Rectal smooth muscle tissue (tissue), 1 donor: ENCODE measurements around the gene IL17RE.

Experiments
- H3K27ac ChIP-seq: one replicate; pipeline ENCODE4 v1.7.0; 2013; ENCODE audit warnings: low read depth, low read length, inconsistent platforms
- H3K27me3 ChIP-seq: one replicate; pipeline ENCODE4 v1.7.0; 2013; ENCODE audit warnings: low read length; ENCODE audit not compliant: control insufficient read depth, insufficient read depth
- H3K36me3 ChIP-seq: one replicate; pipeline ENCODE4 v1.7.0; 2013; ENCODE audit warnings: low read length; ENCODE audit not compliant: control insufficient read depth, insufficient read depth
- H3K4me1 ChIP-seq: one replicate; pipeline ENCODE4 v1.7.0; 2013; ENCODE audit warnings: low read length; ENCODE audit not compliant: control insufficient read depth, insufficient read depth
- H3K4me3 ChIP-seq: one replicate; pipeline ENCODE4 v1.7.0; 2013; ENCODE audit warnings: low read length
- H3K9ac ChIP-seq: one replicate; pipeline ENCODE4 v1.7.0; 2013; ENCODE audit warnings: low read length

The IL17RE gene

DNA sequence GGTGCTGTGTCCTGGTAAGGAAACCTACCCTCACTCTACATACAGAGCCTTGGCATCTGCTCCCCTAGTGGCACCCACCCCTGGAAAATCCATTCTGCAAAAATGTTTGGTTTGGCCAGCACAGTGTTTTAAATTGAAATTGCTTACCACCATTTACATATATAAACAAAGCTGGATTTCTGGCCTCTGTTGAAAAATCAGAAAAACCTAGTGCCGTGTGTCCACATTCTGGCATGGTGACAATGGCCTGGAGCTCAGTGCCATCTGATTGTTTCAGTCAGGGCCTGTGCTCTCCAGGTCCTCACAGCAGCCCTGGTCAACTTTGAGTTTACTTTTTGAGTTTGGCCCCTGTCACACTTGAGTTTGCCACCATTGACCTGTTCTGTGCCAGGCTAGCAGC lies 11.4 kb downstream of the IL17RE start:
- Histone ChIP-seq H3K27me3 (no peaks in the 10 kb centered on the region), H3K9ac (no peak overlapping the region), H3K4me3 (no peak overlapping the region), H3K4me1 (peaks cover 26% of the 10 kb centered on the region), H3K27ac (peak overlapping the region; percentile 85), H3K36me3 (no peaks in the 10 kb centered on the region)

DNA sequence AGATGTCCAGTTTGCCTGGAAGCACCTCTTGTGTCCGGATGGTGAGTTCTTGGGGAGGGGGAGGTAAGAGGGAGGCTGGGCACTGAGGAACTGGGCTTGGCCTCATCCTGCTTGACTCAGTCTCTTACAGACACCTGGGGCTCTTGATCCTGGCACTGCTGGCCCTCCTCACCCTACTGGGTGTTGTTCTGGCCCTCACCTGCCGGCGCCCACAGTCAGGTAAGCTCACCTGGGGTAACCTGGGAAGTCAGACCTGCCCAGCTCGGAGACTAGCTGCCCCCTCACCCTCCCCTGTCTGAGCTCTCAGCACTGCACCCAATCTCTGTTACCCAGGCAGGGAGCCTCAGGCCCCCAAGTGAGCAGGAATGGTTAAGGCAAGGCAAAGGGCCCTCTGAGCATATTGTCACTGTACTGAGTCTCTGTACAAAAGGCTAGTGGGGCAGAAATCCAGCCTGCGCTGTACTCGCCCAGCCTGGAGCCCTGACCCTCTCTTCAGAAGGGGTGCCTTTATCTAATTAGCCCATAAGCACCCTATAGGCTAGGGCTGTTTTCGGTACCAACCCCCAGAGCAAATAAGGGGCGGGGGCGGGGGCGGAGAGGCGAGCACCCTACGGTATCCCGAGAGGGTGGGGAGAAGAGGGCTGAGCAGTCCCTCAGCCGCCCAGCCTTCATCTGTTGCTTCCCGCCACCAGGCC lies 12.1 kb downstream of the IL17RE start:
- Histone ChIP-seq H3K4me3 (peak overlapping the region; percentile 70), H3K27ac (peak overlapping the region; percentile 85), H3K27me3 (no peaks in the 10 kb centered on the region), H3K36me3 (no peaks in the 10 kb centered on the region), H3K9ac (peak overlapping the region; percentile 47), H3K4me1 (peaks cover 26% of the 10 kb centered on the region)

- no peaks in the 10 kb centered on the region for H3K36me3 ChIP-seq
- peak overlapping the region; percentile 19 for H3K9ac ChIP-seq
- H3K27ac ChIP-seq: peak overlapping the region; percentile 85
- H3K27me3 ChIP-seq: no peaks in the 10 kb centered on the region
- peak overlapping the region; percentile 70 for H3K4me3 ChIP-seq
- H3K4me1 ChIP-seq: peaks cover 26% of the 10 kb centered on the region
Measured at GRCh38 chr3:9915254-9916141, 12.8 kb downstream of the IL17RE start.

DNA sequence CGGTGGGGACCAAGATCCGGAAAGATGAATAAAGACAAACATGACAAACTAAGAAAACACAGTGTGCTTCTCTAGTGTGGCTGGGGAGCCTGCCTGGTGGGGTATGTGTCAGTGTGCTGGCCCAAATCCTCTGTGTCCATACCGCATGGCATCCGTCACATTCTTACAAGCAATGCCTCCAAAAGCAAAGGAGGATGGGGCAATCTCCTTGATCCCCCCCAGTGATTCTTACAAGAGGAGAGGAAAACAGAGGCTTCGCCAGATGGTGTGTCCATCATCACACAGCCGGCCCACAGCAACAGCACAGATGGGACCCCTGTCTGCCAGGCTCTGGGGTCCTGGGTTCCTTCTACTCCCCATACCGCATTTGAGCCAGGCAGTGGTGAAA lies 13.7 kb downstream of the IL17RE start:
- H3K4me1 ChIP-seq: peaks cover 26% of the 10 kb centered on the region

DNA sequence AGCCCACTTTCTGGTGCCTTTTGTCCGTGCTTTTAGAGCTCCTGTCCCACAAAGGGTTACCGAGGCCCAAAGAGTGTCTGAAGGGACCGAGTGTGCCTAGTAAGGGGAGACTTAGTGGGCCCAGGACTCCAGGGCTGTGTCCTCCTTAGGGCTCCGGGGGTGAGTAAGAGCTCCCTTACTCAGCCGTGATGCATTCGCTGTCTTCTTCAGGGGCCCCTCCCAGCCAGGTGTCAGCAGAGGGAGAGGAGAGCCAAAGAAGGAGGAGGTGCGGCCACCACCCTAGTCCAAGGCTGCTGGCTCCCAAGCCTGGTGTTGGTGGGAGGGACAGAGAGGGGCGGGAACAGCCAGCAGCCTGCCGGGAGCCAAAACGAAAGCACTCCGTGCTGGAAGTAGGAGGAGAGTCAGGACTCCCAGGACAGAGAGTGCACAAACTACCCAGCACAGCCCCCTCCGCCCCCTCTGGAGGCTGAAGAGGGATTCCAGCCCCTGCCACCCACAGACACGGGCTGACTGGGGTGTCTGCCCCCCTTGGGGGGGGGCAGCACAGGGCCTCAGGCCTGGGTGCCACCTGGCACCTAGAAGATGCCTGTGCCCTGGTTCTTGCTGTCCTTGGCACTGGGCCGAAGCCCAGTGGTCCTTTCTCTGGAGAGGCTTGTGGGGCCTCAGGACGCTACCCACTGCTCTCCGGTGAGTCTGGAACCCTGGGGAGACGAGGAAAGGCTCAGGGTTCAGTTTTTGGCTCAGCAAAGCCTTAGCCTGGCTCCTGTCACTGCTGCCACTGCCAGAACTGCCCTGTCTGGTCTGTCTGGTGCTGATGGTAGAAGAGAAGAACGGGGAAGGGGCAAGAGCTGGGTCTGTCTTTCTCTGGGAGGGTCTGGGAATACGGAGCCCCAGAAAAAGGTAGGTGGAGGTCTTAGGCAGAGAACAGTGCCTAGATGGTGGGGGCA lies 14.4 kb downstream of the IL17RE start, which contains the start of gene IL17RC:
IL17RC (plus strand) TSS at position 365 of the 947 bp plus-strand sequence; CDS start at position 583, 218 bp downstream.
- H3K27me3 ChIP-seq: no peaks in the 10 kb centered on the region
- no peaks in the 10 kb centered on the region for H3K36me3 ChIP-seq
- peak within 1 kb of the TSS; percentile 76 for H3K9ac ChIP-seq
- H3K27ac ChIP-seq: peak within 1 kb of the TSS; percentile 94
- peaks cover 26% of the 10 kb centered on the region for H3K4me1 ChIP-seq
- H3K4me3 ChIP-seq: peak within 1 kb of the TSS; percentile 70

More for the DNA sequence above, 13.7 kb downstream of the IL17RE start:
- H3K27me3 ChIP-seq: no peaks in the 10 kb centered on the region
- no peaks in the 10 kb centered on the region for H3K36me3 ChIP-seq
- H3K4me3 ChIP-seq: peak overlapping the region; percentile 65
- peak overlapping the region; percentile 75 for H3K9ac ChIP-seq
- peak overlapping the region; percentile 94 for H3K27ac ChIP-seq

DNA sequence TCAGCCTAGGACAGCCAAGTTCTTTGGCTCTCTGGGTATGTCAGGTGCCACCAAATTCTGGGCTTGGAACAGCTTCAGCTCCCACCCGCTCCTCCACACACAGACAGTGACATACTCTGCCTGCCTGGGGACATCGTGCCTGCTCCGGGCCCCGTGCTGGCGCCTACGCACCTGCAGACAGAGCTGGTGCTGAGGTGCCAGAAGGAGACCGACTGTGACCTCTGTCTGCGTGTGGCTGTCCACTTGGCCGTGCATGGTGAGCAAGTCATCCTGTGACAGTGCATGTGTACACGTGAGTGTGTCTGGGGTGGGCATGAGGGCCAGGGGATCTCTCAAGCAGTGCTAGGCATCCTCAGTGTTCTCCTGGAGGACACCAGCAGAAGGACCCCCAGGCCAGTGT lies 15.2 kb downstream of the IL17RE start:
- H3K4me1 ChIP-seq: peaks cover 26% of the 10 kb centered on the region
- no peaks in the 10 kb centered on the region for H3K27me3 ChIP-seq
- peak overlapping the region; percentile 94 for H3K27ac ChIP-seq
- H3K4me3 ChIP-seq: peak overlapping the region; percentile 65
- H3K9ac ChIP-seq: no peak overlapping the region
- H3K36me3 ChIP-seq: no peaks in the 10 kb centered on the region

DNA sequence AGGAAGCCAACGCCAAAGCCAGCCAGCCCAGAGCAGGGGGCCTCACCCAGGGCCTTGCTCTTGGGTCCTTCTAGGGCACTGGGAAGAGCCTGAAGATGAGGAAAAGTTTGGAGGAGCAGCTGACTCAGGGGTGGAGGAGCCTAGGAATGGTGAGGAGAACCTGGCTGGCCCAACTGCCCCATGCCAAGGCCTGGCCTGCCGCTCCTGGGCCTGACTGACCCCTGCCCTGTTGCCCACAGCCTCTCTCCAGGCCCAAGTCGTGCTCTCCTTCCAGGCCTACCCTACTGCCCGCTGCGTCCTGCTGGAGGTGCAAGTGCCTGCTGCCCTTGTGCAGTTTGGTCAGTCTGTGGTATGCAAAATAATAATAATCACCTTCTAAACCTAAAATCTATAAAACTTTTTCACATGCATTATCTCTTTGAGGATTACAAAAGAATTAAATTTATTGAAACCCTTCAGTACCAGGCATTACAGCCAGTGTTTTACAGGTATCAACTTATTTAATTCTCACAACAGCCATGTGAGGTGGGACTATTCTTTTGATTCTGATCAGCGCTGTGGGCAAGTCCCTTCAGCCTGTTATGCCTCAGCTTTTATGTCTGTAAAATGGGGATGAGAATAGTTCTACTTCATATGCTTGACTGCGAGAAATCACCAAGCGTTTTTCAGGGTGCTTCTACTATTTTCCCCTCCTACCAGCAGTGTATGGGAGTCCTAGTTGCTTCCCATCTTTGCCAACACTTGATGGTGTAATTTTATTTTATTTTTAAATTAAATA lies 15.8 kb downstream of the IL17RE start:
- Histone ChIP-seq H3K9ac (no peak overlapping the region), H3K4me3 (no peak overlapping the region), H3K36me3 (no peaks in the 10 kb centered on the region), H3K4me1 (peaks cover 26% of the 10 kb centered on the region), H3K27ac (peak overlapping the region; percentile 94), H3K27me3 (no peaks in the 10 kb centered on the region)

DNA sequence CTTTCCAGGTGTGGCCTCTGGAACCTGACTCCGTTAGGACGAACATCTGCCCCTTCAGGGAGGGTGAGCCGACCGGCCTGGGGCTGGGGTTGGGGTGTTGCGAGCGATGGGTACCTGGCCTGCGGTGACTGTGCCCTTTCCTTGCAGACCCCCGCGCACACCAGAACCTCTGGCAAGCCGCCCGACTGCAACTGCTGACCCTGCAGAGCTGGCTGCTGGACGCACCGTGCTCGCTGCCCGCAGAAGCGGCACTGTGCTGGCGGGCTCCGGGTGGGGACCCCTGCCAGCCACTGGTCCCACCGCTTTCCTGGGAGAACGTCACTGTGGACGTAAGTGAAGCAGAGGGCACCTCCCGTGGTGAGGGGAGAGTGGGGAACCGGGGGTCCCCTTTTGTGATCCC lies 25.5 kb downstream of the IL17RE start:
- no peak overlapping the region for H3K4me3 ChIP-seq
- H3K9ac ChIP-seq: no peak overlapping the region
- no peaks in the 10 kb centered on the region for H3K27me3 ChIP-seq
- peaks cover 2% of the 10 kb centered on the region for H3K4me1 ChIP-seq
- H3K27ac ChIP-seq: no peak overlapping the region
- peaks cover 3% of the 10 kb centered on the region for H3K36me3 ChIP-seq

DNA sequence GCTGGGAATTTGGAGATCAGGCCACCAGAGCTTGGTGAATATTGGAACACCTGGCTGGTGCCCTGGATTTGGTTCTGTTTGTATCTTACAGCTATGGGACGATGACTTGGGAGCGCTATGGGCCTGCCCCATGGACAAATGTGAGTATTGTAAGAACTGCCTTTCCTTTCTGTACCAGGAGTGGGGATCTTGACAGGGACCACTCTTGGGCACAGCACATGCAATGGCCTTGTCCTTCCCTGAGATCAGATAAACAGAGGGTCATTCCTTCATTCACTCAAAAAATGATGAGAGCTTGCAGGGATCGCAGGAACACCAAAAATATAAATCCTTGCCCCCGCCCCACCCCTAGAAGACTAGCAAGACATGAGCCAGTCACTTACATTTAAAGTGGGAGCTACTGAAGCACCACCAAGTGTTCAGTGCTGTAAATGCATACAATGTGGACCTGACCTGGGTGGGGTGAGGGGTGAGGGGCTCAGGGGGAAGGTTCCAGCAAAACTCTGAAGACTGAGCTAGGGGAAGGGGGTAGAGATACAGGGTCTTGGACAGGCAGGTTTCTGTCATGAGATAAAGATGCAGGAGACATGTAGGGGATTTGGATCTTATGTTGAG lies 28.3 kb downstream of the IL17RE start:
- Histone ChIP-seq H3K4me3 (no peak overlapping the region), H3K27me3 (no peaks in the 10 kb centered on the region), H3K36me3 (no peaks in the 10 kb centered on the region), H3K27ac (no peak overlapping the region), H3K9ac (no peak overlapping the region), H3K4me1 (peaks cover 16% of the 10 kb centered on the region)

DNA sequence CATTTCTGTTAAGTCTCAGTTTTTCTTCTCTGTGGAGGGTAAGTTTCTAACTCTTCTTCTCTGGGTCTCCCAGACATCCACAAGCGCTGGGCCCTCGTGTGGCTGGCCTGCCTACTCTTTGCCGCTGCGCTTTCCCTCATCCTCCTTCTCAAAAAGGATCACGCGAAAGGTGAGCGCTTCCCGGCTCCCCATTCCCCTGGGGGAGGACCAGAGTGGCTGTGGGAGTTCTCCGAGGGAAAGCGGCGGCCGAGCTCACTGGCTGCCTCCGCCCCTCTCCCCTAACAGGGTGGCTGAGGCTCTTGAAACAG lies 29.8 kb downstream of the IL17RE start:
- Histone ChIP-seq H3K4me1 (peaks cover 16% of the 10 kb centered on the region), H3K27ac (peak overlapping the region; percentile 96), H3K9ac (peak overlapping the region; percentile 52), H3K27me3 (no peaks in the 10 kb centered on the region), H3K4me3 (peak overlapping the region; percentile 89), H3K36me3 (no peaks in the 10 kb centered on the region)

- Histone ChIP-seq H3K36me3 (peaks cover 3% of the 10 kb centered on the region), H3K4me1 (peaks cover 16% of the 10 kb centered on the region), H3K9ac (peak overlapping the region; percentile 75), H3K27ac (peak overlapping the region; percentile 96), H3K27me3 (no peaks in the 10 kb centered on the region), H3K4me3 (peak overlapping the region; percentile 89)
Measured at GRCh38 chr3:9932843-9933560, 30.4 kb downstream of the IL17RE start.
